Subcutaneous adipose tissue (tissue), 4 donors: Measurements from ENCODE around the gene FHL5. TPM values are rescaled to one million over a fixed set of nuclear protein-coding genes. Genes with fewer than 3 reads are reported as not detected.

Experiments used
- total RNA-seq, 4 donors: library from RNA; depleted of rRNA; stranded (reverse); fragments of >200 nt; gene quantifications; one replicate each; pipeline ENCODE4 v1.1.0, GENCODE V29; 2016
- TF ChIP-seq, protein P1 (sequence below): fragments of 450-650 bp; IDR thresholded peaks from one replicate; pipeline ENCODE4 v1.5.1; 2016; ENCODE audit warnings: low read depth, mild to moderate bottlenecking, control low read depth, antibody characterized with exemption, moderate library complexity

The FHL5 gene
- total RNA-seq, 4 donors from 2014 or later: 26.7 to 38.6 (median 35.9) TPM

DNA sequence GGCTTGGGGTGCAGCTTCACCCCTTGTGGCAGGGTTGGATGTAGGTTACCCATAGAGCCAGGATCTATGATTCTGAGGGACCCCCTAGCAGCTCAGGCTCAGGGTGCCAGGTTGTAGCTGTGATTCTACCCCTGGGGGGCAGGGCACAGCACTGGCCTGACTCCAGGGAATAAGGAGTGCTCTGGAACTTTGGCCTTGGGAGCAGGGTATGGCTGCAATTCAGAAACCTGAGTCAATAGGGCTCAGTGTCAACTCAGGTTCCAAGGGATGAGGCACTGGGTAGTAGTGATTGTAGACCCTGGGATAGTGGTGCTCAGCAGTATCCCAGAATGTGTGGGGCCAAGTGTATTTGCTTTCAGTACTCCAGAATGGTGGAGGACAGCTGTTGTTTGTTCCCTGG is 8.6 kb downstream of the FHL5 start:
- TF ChIP-seq, protein P1, sequence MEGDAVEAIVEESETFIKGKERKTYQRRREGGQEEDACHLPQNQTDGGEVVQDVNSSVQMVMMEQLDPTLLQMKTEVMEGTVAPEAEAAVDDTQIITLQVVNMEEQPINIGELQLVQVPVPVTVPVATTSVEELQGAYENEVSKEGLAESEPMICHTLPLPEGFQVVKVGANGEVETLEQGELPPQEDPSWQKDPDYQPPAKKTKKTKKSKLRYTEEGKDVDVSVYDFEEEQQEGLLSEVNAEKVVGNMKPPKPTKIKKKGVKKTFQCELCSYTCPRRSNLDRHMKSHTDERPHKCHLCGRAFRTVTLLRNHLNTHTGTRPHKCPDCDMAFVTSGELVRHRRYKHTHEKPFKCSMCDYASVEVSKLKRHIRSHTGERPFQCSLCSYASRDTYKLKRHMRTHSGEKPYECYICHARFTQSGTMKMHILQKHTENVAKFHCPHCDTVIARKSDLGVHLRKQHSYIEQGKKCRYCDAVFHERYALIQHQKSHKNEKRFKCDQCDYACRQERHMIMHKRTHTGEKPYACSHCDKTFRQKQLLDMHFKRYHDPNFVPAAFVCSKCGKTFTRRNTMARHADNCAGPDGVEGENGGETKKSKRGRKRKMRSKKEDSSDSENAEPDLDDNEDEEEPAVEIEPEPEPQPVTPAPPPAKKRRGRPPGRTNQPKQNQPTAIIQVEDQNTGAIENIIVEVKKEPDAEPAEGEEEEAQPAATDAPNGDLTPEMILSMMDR: no peak

DNA sequence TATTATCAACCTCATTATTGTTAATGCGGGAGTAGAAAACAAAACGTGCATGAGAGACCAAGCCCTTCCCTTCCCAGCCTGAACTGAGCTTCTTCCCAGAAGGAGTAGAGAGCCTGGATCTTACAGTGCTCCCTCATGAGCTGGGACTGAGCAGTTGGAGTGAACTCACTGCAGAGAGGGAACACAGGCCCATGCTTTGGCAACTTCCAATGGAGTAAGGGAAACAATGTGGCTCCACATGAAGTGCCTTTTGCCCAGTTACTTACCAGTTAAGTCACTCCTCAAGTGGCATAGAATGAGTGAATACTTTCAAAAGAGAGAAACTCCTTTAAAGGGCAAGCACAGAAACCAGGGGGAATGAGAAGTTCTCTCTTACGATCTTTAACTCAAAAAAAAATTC is 12.4 kb downstream of the FHL5 start:
- TF ChIP-seq, protein P1: no peak

DNA sequence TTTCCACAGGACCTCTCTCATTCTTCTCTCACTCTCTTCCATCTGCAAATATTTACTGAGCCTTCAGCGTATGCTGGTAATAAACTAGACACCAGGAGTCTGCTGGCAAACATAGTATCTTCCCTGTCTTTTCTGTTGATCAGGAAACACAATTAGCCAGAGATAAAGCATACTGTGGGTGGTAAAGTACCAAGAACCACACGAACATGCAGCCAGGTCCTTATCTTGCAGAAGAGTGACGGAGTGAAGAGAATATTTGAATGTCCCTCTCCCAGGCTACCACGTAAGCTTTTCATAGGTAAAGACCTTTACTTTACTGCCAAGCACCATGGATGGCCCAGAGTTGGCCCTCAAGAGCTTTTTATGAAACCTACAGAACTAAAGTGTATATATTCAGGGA is 13.3 kb downstream of the FHL5 start:
- TF ChIP-seq, protein P1: no peak

DNA sequence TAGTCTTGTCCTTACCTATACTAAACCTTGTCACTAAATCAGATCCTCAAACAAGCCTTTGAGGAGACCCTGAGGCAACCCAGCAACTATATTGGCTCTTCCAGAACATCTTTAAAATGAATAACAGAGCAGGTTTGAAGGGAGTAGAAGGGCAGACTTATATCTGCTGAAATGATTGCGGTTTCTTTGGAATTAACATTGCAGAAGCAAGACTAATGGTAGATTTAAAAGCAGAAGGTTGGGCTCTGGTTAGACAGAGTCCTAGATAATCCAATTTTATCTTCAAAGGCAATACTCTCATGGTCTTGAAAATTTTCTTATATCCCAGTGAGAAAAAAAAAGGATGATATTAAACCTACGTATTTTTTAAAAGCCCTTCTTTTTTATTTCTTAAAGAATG is 19.1 kb downstream of the FHL5 start:
- TF ChIP-seq, protein P1: no peak

DNA sequence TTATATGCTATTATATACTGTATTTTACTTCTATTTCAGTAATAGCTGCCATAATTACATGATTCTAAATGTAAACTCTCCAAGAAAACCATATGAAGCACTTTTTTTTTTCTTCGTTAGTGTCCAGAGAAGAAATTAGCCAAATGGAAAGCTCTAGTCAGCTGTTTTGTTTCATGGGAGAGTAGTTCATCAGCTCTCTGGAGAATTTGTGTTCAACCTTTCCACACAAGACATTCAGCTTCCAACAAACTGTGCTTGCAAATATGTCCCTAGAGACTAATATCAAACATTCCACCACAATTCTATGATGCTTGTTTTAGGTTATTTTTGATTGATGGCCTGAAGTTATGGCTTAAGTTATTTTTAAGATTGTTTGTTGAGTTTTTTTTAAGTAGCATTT is 19.5 kb downstream of the FHL5 start:
- TF ChIP-seq, protein P1: no peak

DNA sequence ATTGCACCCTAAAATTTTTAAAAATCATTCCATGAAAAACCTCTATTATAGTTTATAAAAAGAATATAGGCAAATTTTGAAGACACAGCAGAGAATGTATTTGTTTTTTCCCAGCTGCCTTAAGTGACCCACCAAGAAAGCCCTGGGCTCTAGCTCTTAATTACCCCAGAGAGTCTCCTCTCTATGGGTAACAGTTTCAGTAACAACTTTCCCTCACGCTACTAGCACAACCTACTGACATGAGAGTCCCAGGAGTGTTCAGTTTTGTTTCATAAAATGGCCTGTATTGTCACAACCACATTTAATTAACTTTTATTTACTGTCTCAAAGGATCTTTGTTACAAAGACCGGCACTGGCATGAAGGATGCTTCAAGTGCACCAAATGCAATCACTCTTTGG is 41.5 kb downstream of the FHL5 start:
- TF ChIP-seq, protein P1: no peak

DNA sequence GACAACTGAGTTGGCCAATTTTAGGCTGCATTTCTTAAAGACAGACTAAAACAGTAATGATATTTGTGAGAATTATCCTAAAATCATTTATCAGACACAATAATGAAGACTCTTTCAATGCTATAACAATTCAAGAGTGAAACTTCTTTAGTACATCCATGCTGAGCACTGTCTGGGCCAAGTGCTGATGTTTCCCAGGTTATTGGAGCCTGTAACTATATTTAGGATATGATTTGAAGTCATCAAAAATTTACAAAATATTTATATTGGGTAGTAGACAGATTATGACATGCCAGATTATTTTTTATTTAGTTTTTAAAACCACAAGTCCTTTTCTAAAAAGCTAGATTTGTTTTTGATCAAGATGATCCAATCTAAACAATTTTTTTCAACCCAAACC is 45.1 kb downstream of the FHL5 start:
- TF ChIP-seq, protein P1: no peak
